ENCODE measurements around the gene SHANK3.

The SHANK3 gene

DNA sequence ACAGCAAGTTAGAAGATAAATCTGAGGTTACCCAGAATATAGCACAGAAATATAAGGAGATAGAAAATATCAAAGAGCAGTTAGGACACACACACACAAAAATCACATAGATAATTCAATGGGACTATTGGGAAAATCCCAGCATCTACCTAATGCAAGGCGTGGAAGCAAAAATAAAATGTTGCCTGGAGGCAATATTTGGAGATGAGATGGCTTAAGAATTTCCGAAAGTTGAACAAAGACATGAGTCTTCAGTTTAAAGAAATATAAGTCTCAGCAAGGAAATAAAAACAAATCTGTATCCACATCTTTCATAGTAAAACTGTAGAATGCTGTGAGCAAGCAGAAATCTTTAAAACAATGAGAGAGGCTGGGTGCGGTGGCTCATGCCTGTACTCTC, 35.9 kb downstream of the SHANK3 start:
- TF ChIP-seq, protein P1, sequence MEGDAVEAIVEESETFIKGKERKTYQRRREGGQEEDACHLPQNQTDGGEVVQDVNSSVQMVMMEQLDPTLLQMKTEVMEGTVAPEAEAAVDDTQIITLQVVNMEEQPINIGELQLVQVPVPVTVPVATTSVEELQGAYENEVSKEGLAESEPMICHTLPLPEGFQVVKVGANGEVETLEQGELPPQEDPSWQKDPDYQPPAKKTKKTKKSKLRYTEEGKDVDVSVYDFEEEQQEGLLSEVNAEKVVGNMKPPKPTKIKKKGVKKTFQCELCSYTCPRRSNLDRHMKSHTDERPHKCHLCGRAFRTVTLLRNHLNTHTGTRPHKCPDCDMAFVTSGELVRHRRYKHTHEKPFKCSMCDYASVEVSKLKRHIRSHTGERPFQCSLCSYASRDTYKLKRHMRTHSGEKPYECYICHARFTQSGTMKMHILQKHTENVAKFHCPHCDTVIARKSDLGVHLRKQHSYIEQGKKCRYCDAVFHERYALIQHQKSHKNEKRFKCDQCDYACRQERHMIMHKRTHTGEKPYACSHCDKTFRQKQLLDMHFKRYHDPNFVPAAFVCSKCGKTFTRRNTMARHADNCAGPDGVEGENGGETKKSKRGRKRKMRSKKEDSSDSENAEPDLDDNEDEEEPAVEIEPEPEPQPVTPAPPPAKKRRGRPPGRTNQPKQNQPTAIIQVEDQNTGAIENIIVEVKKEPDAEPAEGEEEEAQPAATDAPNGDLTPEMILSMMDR (conservative IDR thresholded peaks at IDR 0.05), result no peak
- TF ChIP-seq ZFX (IDR thresholded peaks at IDR 0.05), result no peak
- H3K27ac ChIP-seq, result no peak overlapping the region

DNA sequence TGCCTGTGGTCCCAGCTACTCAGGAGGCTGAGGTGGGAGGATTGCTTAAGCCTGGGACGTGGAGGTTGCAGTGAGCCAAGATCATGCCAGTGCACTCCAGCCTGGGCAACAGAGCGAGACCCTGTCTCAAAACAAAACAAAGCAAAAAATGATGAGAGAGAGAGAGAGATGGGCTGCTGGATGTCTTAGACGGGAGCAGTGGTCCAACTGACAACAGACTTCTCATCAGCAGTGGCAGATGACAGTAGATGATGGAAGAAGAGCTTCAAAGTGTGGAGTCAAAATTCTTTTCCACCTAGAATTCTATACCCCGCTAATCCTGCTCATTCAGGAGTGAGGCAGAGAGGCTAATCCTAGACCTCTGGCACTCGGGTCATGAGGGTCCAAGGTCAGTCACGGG, 36.4 kb downstream of the SHANK3 start:
- no peak for TF ChIP-seq ZFX (IDR thresholded peaks at IDR 0.05)
- TF ChIP-seq, protein P1 (conservative IDR thresholded peaks at IDR 0.05), result no peak
- no peak overlapping the region for H3K27ac ChIP-seq

DNA sequence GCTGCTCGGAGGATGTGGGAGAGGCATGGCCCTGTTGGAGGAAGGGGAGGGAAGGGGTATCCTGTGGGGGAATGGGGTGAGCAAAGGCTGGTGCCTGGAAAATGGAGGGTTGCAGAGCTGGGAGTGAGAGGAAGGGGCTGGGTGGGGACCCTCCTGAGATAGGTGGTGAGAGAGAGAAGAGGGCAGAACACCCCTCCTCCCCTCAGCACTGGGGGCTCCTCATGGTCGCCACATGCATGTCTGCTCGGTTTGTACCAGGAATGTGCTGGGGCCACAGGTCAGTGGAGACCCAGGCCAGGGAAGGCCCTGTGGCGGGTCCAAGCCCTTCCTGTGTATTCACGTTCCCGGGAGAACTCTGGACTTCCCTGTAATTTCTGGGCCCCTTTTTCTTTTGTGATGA, 37.6 kb downstream of the SHANK3 start:
- no peak for TF ChIP-seq ZFX (IDR thresholded peaks at IDR 0.05)
- TF ChIP-seq, protein P1 (conservative IDR thresholded peaks at IDR 0.05), result no peak
- H3K27ac ChIP-seq, result no peak overlapping the region

DNA sequence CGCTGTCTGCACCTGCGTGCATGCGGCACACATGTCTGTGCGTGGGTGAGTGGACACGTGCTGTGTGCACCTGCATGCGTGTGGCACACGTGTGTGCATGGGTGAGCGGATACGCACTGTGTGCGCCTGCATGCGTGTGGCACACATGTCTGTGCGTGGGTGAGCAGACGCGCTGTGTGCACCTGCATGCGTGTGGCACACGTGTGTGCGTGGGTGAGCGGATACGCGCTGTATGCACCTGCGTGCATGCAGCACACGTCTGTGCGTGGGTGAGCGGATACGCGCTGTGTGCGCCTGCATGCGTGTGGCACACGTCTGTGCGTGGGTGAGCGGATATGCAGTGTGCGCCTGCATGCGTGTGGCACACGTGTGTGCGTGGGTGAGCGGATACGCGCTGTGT, 38.3 kb downstream of the SHANK3 start:
- TF ChIP-seq ZFX (IDR thresholded peaks at IDR 0.05), result no peak
- TF ChIP-seq, protein P1 (conservative IDR thresholded peaks at IDR 0.05), result no peak
- H3K27ac ChIP-seq, result no peak overlapping the region

DNA sequence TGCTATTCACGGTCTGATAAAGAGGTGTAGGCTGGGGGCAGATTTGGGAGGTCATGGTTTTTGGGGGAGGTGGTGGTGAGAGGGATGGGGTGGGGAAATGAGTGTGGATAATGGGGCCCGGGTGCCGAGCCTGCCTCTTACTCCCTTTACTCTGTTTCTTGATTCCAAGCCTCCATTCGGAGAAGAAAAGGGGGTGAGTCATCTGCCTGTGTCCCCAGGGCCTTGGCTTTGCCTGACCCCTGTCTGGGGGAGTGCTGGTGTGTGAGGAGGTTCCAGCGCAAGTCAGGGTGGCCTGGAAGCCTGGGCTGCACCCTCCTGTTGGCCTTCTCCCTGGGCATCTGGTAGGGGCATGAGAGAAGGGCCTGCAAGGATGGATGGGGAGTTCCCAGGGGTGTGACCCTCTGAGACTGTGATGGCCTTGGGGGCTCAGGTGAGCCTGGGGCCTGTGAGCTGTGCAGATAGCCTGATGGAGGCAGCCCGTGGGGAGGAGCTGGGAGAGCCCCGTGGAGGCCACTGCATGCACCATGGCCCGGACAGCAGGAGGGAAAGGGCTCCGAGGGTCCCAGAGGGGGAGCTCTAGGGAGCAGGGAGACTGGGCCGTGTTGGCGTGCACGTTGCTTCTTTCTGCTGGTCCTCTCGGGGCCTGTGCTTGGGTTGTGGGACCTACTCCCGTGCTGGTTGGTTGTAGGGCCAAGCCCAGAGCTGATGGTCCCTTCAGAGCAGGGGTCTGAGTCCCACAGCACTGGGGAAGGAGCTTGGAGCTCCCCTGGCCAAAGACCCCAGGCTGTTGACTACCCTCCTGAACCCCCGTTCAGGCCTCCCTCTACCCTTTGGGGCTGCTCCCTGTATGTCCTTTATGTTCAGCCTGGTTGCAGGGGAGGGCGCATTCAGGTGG, 39.1 kb downstream of the SHANK3 start:
- no peak overlapping the region for H3K27ac ChIP-seq
- TF ChIP-seq, protein P1 (conservative IDR thresholded peaks at IDR 0.05), result no peak
- no peak for TF ChIP-seq ZFX (IDR thresholded peaks at IDR 0.05)

DNA sequence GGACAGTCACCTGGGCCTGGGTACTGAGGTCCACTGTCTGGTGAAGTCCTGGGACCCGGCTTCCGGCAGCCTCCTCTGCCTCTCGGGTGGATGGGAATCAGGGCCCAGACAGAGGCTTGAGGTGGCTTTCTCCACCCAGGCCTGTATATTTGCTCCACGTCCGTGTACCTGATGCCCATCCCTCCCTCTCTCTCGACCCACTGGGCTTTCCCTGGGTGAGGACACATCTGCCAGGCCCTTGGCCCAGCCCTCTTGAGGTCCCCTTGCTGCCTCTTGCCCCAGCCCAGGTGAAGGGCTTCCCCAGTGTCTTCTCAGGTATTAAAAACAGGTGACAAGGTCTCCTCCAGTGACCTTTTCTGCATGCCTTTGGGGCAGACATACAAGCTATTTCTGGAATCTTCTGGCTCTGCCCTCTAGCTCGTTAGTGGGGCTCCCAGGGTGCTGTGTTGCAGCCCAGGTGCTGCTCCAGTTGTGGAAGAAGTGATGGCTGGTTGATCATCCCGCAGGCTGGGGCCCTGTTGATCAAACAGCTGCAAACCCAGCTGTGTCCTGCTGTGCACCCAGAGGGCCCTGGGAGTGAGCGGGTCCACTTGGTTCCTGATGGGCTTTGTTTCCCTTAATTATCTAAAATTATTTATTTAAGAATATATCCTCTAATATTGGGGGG, 39.9 kb downstream of the SHANK3 start:
- TF ChIP-seq, protein P1 (conservative IDR thresholded peaks at IDR 0.05), result no peak
- TF ChIP-seq ZFX (IDR thresholded peaks at IDR 0.05), result no peak
- H3K27ac ChIP-seq, result no peak overlapping the region

DNA sequence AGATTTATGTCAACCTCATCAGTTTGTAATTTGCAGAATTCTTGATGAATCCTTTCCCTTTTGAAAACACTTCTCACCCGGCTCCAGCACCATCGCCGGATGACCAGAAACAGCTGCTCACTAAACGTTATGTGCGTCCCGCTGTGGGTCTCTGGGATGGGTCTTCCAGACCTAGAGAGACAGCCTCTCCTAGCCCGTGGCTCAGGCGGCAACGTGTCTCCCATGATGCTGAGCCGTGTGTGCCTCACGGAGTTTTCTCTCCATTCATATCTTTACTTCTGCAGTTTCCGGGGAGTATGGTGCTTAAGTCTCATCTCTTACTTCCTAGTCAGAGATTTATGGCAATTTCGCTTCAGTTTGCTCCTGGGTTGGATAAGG, 40.4 kb downstream of the SHANK3 start:
- no peak for TF ChIP-seq ZFX (IDR thresholded peaks at IDR 0.05)
- TF ChIP-seq, protein P1 (conservative IDR thresholded peaks at IDR 0.05), result no peak

More for the DNA sequence above, 40.4 kb downstream of the SHANK3 start:
- H3K27ac ChIP-seq, result no peak overlapping the region
